NCI-H1436 (cell line): ENCODE measurements around the gene CIZ1.

Experiments
- DNase-seq: peaks from one replicate; lab custom pipeline; 2025; lab: John Stamatoyannopoulos, UW

The CIZ1 gene

DNA sequence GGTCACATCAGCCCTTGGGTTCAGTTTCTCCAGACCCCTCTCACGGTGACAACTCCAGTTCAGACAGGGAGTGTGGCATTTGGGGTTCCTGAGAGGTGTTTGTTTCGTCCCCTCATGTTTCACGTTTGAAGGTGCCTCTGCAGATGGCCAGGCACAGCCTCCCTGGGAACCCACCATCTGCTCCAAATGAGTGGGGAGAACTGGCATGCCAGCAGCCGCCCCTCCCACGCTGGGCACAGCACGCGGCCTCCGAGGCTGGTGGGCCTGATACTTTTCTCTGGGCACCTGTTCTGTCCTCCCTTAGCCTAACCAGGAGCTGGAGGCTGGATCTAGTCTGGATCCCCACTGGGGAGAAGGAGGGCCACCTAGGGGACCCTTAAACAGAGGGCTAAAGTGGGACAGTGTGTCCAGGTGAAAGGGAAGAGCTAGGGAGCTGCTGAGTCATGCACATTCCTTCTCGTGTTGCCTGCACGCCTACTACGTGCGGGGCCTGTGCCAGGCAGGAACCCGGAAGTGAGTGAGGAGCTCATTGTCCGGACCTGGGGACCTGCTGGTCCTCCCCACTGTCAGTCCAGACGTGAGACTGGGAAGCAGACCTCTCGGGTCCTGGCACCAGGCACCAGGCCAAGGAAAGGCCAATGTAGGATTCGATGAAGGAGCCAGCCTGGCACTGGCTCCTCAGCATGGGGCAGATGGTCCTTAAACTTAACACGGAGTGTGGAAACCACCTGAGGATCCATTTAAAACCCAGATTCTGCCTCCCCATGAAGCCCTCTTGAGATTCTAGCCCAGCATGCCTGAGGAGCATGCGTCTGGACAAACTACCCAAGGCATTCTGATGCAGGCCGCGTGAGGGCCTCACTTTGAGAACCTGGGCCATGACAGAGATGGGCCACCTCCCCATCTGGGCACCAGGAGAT is 23.5 kb upstream of the CIZ1 start:
- DNase-seq: no peak

GRCh38 chr9:128213746-128214497 is 22.6 kb upstream of the CIZ1 start:
- no peak for DNase-seq

GRCh38 chr9:128211981-128212281 is 20.6 kb upstream of the CIZ1 start:
- DNase-seq: no peak

DNA sequence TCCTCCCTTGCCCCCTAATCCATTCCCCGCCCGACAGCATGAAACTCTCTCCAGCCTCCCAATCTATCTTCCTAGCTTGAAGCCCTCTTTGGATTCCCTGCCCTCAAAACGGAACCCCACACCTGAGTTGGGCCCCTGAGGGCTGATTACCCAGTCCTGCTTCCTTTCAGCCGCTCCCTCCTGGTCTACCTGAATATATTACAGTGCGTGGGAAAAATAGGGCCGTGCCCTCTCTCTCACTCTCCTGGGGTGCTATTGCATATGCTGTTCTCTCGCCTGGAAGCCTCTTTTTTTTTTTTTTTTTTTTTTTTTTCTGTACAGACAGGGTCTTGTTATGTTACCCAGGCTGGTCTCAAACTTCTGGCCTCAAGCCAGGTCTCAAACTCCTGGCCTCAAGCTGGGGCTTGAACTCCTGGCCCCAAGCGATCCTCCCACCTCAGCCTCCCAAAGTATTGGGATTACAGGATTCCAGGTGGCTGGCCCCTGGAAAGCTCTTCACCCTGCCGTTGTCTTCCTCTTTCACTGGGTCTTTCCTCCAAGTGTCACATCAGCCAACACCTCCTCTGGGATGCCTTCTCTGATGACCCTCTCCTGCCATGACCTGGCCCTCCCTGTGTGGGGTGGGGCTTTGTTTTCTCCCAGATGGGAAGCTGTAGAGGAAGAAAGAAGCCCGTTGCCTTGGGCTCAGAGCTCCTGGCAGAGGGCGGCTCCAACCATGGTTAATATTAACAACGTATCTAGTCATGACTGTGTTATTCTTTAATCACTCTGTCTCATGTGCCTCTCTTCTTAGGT is 20.0 kb upstream of the CIZ1 start:
- DNase-seq: no peak

GRCh38 chr9:128208946-128209669 is 17.7 kb upstream of the CIZ1 start:
- DNase-seq: no peak

DNA sequence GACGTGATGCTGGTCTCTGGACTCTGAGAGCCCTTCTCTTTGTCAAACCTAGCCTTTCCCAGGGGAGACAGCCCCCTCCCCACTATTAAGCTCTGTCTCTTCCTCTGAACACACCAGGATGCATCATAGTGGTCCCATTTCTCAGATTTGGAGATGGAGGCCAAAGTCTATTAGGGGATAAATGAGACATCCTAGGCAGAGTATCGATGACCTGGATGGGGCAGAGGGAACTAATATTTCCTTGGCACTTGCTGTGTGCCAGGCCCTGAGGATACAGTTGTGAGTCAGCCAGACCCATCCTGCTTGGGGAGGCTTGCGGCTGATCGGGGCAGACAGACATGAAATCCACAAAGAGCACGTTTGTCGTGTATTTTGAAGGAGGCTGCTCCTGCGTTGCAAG is 17.0 kb upstream of the CIZ1 start:
- no peak for DNase-seq

DNA sequence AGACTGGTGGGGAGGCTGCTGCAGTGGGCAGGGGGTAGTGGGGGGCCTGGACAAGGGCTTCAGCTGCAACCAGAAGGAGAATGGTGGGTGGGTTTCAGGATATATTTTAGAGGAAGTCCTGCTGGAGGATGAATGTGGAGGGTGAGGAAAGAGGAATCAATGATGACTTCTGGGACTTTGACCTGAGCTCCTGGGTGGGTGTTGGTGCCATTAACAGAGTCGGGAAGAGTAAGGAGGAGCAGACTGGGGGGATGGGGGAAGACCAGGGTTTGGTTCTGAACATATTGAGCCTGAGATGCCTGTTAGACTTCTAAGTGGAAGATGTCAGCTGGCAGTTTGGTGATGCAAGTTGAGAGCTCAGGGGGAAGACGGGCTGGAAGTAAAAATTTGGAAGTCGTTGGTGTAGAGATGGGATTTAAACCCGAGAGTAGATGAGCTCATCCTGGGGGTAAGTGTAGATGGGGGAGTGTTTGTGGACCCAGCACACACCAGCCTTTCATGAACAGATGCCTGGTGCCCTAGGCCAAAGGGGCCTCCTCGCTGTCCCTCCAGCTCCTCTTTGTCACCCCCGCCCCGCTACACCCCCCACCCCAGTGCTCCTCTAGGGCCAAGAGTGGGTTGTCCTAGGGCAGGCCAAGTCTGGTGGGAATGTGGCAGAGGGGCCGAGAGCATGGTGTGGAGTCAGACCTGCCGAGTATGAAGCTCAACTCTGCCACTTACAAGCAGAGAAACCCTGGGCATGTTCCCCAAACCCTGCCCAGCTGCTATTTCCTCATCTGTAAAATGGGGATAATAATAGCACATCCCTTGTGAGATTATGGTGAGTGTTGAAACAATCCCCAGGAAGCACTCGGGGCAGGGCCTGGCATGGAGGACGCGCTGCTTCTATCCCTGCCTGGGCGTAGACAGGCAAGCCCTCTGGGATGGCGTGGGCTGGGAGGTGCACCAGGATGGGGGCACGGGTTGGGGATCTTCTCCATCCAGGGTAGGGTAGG is 15.8 kb upstream of the CIZ1 start:
- DNase-seq: no peak

GRCh38 chr9:128206484-128206883 is 15.1 kb upstream of the CIZ1 start:
- no peak for DNase-seq

- DNase-seq: no peak
These were observed 14.0 kb upstream of the CIZ1 start for GRCh38 chr9:128205296-128205944.

GRCh38 chr9:128204858-128205257 is 13.5 kb upstream of the CIZ1 start:
- no peak for DNase-seq

DNA sequence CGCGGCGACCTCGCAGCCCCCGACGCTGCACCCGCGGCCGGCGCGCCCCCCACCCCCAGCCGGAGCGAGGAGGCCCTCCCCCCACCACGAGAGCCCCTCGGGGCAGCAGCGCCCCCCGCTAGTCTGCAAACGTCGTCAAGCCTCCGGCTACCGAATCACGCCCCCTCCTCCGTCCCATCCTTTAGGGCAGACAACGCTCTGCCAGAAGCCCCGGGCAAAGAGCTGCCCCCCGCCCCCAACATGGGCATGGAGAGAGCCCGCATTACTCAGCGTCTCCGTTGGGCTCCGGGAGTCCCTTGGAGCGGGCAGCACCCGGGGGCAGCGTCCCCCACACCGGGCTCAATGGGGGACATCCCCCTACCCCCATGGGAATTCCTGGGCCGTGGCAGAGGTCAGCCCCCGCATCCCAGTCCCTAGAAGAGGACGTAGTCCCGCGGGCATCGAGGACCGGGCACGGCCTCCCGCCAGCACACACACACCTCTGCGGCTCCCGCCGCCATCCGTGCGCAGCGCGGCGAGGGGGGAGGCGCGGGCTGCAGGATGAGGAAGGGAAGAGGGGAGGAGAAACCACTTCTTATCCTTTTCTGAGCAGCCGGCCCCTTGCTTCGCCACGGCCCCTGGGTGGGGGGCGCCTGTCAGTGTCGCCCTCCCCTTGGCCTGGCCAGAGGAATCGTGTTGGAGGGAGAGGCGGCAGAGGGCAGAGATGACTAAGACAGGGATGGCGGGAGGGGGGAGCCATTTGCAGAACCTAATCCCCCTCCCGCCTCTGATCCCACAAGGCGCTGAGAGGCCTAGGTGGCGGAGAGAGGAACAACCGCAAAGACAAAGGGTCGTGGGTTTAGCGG is 12.6 kb upstream of the CIZ1 start:
- peak; percentile 21 for DNase-seq

- peak; percentile 56 for DNase-seq
These were observed 11.8 kb upstream of the CIZ1 start, which contains the start of gene DNM1 for GRCh38 chr9:128203024-128203706. DNM1 (plus strand) TSS chr9:128203379; CDS start chr9:128203471, 92 bp downstream.

GRCh38 chr9:128202648-128203023 is 11.3 kb upstream of the CIZ1 start:
- DNase-seq: no peak

DNA sequence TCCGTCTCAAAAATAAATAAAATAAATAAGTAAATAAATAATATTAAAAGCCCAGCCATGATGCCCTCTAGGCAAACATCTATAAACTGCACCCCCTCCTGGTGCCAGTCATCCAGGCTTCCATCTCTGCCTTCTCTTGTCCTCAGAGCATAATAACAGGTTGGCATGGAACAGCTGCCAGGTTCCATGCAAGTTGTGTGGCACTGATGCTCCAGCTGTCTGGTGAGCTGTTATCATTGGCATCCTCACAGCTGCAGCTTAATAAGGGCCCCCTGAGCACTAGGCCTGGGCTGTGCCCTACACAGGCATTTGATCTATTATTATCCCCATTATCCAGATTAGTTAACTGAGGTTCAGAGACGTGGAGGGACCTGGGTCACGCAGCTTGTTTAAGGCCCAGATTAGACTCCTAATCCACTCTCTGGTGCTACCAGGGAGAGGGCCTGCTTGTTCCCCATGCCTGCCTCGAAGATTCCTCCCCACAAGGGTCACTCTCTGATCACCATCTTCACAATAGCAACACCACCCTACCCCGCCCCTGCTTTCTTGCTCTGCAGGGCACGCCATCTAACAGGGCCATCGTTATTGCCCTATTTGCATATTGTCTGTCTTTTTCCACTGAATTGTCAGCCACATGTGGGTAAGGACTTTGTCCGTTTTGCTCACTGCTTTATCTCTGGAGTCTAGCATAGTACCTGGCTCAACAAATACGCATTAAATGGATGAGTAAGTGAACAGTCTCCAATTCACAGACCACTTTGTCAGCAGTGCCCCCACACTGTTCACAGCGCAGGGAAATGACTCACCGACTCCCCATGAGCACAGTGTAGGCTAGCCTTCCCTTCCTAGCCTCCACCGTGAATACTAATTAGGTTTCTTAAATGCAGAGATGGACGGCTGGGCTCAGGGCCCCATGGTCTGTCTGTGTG is 10.3 kb upstream of the CIZ1 start:
- no peak for DNase-seq

GRCh38 chr9:128193469-128194096 is 2.2 kb upstream of the CIZ1 start:
- no peak for DNase-seq

DNA sequence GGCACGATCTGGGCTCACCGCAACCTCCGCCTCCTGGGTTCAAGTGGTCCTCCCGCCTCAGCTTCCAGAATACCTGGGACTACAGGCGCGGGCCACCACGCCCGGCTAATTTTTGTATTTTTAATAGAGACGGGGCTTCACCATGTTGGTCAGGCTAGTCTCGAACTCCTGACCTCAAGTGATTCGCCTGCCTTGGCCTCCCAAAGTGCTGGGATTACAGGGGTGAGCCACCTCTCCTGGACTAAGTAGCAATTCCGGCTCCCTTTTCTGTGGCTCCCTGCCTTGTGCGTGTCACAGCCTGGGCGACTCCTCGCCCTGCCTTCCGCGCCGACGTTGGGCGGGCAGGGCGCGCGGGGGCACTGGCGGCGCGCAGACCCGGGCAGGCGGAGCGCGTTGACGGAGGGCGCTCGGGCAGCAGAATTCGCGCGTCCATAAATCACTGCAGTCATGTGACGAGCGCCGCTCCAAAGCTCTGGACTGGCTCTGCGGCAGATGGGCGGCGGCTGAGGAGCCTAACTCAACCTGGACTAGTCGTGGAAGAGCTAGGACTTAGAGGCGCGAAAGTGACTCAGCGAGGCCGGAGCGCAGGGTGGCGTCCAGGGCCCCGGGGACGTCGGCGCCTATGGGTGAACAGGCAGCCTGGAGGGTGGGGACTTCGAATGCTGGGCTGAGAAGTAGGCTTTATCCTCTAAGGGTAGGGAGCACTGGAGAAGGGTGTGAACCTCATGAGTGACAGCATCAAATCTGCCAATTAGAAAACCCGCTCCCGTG is 1.4 kb upstream of the CIZ1 start:
- DNase-seq: peak; percentile 87
